ENCODE results near the gene ZNF468.

DNA sequence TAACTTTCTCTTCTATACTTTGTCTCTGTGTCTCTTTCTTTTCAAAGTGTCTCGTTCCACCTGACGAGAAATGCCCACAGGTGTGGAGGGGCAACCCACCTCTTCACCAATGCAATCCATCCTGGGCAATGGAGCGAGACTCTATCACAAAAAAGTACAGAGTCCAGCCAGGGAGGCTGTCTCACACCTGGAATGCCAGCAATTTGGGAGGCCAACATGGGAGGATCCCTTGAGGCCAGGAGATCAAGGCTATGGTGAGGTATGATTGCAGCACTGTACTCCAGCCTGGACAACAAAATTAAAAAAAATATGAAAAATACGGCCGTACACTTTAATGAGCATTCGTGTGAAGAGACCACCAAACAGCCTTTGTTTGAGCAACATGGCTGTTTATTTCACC lies 68.0 kb downstream of the ZNF468 start:
- TF ChIP-seq, protein P1, sequence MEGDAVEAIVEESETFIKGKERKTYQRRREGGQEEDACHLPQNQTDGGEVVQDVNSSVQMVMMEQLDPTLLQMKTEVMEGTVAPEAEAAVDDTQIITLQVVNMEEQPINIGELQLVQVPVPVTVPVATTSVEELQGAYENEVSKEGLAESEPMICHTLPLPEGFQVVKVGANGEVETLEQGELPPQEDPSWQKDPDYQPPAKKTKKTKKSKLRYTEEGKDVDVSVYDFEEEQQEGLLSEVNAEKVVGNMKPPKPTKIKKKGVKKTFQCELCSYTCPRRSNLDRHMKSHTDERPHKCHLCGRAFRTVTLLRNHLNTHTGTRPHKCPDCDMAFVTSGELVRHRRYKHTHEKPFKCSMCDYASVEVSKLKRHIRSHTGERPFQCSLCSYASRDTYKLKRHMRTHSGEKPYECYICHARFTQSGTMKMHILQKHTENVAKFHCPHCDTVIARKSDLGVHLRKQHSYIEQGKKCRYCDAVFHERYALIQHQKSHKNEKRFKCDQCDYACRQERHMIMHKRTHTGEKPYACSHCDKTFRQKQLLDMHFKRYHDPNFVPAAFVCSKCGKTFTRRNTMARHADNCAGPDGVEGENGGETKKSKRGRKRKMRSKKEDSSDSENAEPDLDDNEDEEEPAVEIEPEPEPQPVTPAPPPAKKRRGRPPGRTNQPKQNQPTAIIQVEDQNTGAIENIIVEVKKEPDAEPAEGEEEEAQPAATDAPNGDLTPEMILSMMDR (IDR thresholded peaks at IDR 0.05), result no peak
- TF ChIP-seq EP300 (IDR thresholded peaks at IDR 0.05) (no peak), POLR2A (IDR thresholded peaks at IDR 0.05) (no peak), POLR2AphosphoS5 (IDR thresholded peaks at IDR 0.05) (no peak)

Data from stomach (tissue), 4 donors.